Uterus (tissue), 2 donors: ENCODE measurements around the gene METAP1D.

ENCODE experiments used
- CTCF ChIP-seq, 4 experiments: fragments of 200-600 bp in 2 of 4; fragments of 450-650 bp in 2 of 4; sonication (generic) in 2 of 4; IDR thresholded peaks; one replicate each; pipeline ENCODE4 v1.5.1; 2016 to 2019; ENCODE audit warnings: antibody characterized with exemption in 4 of 4, mild to moderate bottlenecking in 2 of 4, moderate library complexity in 1 of 4
- POLR2A ChIP-seq, 2 donors: fragments of 450-650 bp; IDR thresholded peaks; one replicate each; pipeline ENCODE4 v1.6.1; 2016; ENCODE audit warnings: antibody characterized with exemption in 2 of 2, mild to moderate bottlenecking in 1 of 2, moderate library complexity in 1 of 2

- no peak for TF ChIP-seq POLR2A (IDR thresholded peaks at IDR 0.05)
- TF ChIP-seq CTCF (IDR thresholded peaks at IDR 0.05) = no peak
Observed at GRCh38 chr2:172114579-172114978, 114.8 kb downstream of the METAP1D start.
